GM18502 (cell line): ENCODE measurements around the gene SCGB1C2.
"Not testable (repeated sequence)": the region's sequence is repeated elsewhere in the genome, so short reads cannot be mapped to it uniquely, and the experiment has no call there.

Source experiments
- ATAC-seq: cut with Tn5 transposase; IDR thresholded peaks from one replicate; pipeline ENCODE4 v1.9.1; 2021; ENCODE audit warnings: mild to moderate bottlenecking; ENCODE audit not compliant: unreplicated experiment, poor library complexity

Gene SCGB1C2

DNA sequence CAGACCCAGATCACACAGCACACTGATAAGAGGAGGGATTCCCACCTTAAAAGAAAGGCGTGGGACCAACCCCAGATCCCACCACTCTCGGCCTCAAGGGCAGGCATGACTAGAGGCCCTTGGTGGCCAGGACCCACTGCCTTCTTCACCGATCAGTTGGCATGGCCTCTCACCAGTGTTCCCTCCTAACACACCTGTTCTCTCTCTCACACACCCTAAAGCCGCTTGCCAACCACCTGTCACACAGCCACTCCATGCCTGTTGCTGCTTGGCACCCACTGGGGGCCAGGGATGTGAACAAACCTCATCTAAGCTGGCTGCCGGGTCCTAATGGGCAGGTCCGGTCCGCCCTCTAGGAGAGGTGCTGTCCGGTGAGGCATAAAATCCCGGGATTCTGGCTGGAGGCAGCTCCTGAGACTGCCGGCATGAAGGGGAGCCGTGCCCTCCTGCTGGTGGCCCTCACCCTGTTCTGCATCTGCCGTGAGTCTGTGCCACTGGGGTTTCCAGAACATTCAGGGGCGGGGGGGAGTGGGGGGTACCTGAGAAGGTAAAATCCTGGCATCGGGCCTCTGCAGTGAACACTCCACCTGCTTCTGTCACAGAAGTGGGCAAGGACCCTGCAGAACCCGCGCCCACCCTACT is at the start of gene SCGB1C2:
Gene SCGB1C2 (plus strand): TSS at position 404 of the 642 bp plus-strand sequence. CDS start 22 bp downstream, at position 426.
- not testable (repeated sequence) for ATAC-seq

DNA sequence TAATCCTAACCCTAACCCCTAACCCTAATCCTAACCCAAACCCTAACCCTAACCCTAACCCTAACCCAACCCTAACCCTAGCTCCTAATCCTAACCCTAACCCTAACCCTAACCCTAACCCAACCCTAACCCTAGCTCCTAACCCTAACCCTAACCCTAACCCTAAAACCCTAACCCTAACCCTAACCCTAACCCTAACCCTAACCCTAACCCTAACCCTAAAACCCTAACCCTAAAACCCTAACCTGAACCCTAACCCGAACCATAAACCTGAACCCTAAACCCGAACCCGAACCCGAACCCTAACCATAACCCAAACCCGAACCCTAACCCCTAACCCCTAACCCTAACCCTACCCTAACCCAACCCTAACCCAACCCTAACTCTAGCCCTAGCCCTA is 24.3 kb upstream of the SCGB1C2 start:
- not testable (repeated sequence) for ATAC-seq

DNA sequence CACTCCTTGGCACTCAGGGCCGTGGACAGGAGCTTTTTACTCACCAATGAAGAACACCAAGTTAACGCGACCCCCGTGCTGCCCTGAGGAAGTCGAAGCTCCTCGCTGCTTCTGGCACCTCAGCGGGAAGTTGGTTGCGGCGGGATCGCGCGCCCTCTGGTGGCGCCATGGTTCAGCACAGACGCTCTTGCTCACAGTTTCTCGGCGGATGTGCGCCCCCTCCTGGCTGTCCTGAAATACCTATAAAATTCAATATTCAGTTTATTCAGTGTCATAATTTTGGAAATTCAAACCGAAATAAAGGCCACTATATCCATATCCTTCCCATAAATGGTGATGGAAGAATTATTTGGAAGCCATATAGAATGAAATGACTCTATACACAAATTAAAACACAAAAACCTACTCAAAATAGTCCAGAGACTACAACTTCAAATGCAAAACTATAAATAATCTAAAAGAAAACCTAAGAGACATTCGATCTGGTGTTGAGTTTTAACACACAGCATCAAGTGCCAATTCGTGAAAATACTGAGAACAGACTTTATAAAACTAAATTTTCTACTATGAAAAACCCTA is 18.9 kb upstream of the SCGB1C2 start:
- ATAC-seq: not testable (repeated sequence)

DNA sequence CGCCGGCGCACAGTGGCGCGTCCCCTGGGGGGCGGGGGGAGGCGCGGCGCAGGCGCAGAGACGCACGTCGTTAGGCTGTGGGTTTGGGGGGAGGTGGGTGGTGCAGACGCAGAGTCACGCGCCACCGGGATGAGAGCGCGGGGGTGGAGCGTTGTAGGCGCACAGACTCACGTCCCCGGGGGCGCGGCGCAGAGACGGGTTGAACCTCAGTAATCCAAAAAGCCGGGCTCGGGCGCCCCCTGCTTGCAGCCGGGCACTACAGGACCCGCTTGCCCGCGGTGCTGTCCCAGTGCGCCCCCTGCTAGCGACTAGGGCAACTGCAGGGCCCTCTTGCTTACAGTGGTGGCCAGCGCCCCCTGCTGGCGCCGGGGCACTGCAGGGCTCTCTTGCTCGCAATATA is 3.4 kb upstream of the SCGB1C2 start:
- not testable (repeated sequence) for ATAC-seq

DNA sequence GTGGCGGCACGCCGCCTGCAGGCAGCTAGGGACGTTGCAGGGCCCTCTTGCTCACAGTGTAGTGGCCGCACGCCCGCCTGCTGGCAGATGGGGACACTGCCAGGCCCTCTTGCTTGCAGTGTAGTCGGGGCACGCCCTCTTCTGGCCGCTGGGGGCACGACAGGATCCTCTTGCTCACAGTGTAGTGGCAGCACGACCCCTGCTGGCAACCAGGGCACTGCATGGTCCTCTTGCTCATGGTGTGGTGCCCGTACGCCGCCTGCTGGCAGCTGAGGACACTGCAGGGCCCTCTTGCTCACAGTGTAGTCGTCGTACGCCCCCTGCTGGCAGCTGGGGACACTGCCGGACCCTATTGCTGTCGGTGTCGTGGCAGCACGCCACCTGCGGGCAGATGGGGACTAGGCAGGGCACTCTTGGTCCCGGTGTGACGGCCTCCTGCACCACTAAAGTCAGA is 3.0 kb upstream of the SCGB1C2 start:
- peak; percentile 89 for ATAC-seq

DNA sequence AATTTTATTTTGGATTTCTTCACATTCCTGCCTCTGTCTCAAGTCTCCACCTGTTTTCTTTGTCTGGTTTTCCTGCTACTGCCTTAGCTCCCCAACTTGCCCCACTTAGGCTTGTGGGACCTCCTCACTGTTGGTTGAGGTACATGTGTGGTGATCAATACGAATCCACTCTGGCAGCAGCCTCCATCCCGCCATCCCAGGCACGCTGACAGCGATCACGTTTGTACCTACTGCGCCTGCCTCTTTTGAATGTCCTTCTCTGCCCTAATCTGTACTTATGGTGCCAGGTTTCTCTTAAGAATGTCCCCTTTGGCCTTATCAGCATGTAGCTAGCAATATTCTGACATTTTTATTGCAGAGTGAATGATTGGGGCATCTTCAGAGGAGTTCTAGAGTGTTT is 2.3 kb upstream of the SCGB1C2 start:
- not testable (repeated sequence) for ATAC-seq

DNA sequence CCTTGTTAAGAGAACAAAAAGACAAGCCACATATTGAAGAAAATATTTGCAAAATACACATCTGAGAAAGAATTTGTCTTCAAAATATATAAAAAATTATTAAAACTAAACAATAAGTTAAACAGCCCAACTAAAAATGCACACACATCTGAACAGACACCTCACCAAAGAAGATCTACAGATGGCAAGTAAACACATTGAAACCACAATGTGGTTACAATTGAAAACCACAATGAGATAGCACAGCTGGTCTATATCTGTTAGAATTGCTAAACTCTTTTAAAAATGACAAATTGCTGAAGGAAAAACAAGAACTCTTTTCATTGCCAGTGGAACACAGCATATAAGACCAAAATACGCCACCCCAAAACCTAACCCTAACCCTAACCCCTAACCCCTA is 1.5 kb upstream of the SCGB1C2 start:
- ATAC-seq: not testable (repeated sequence)

DNA sequence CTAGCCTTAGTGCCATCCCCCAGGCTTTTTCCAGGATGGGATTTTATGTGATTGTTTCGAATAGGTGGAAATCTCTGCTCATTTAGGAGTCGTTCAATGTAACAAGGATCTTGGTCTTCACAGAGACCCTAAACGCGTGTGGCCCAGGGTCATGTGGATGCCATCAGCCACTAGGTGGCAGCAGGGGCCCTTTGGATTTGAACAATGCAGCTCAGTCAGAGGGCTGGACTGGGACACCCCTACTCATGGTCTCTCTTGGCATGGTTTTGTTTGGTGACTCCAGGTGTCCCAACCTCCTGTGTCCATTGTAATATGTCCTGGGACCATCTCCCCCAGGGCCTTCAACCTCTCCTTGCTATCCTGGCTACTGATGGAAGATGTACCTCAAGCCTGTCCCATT is 838 bp upstream of the SCGB1C2 start:
- peak; percentile 56 for ATAC-seq

DNA sequence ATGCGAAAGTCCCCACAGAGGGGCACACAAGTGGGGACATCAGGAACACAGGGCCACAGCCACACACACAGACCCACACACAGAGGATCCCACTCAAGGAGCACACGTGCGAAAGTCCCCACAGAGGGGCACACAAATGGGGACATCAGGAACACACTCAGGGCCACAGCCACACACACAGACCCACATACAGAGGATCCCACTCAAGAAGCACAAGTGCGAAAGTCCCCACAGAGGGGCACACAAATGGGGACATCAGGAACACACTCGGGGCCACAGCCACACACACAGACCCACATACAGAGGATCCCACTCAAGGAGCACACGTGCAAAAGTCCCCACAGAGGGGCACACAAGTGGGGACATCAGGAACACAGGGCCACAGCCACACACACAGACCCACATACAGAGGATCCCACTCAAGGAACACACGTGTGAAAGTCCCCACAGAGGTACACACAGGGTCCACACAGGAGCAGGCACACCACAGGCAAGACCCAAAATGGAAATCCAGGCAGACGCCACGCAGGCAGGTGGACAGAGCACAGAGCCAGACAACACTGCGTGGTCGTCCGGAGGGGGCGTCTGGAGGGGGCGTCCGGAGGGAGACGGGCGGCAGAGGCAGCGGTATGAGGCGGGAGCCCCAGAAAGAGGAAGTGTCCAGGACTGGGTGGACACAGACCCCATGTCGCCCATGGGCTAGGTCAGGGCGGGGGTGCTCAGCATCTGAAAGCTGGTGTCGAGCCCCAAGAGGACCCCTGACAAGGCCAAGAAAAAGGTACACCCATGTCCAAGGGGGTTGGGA is 2.2 kb downstream of the SCGB1C2 start:
- not testable (repeated sequence) for ATAC-seq

DNA sequence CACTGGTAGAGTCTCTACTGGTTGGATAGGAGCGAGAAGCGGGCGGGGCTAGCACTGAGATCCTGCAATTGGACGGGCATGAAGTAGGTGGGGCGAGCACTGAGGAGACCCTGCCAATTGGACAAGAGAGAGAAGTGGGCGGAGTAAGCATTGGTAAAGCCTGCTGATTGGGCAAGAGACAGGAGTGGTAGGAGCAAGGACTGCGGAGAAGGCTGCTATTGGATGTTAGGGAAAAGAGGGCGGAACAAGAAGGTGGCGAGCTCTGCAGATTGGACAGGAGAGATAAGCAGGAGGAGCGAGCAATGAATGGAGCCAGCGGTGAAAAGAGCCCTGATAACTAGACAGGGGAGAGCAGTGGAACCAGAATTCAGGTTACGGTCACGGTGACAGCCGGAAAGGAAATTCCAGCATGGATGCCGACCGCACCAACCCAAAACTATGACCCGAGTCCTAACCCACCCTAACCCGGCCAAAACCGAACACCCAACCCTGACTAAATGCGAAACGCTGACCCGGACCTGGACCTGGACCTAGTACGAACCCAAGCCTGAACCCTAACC is 4.8 kb downstream of the SCGB1C2 start:
- no peak for ATAC-seq

DNA sequence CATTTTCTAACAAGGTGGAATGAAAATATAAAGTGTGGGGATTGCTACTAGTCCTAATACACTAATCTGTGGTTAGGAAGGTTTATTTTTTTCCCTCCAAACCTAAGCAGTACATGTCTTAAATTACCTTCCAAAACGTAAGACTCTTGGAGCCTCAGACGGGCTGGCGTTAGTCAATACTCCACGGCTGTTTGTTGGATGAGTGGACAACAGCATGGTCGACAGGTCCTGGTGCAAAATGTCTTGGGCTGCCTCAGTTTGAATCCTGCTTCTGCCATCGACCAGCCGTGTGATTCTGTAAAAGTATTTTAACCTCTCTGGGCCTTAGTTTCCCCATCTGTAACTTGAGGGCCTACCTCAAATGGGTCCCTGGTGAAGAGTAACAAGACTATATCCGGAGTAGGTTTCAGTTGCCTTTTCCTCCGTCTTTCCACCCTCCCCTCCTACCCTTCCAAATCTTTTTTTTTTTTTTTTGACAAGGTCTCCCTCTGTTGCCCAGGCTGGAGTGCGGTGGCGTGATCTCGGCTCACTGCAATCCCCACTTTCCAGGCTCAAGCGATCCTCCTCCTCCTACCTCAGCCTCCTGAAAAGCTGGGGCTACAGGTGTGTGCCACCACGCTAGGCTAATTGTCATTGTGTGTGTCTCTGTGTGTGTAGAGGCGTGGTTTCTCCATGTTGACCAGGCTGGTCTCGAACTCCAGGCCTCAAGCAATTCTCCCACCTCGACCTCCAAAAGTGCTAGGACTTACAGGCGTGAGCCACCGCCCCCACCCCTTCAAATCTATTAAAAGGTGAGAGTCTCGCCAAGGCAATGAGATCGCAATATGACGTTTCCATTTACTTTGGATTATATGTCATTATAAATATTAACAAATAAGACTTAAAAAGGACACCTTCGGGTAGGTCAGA is 5.8 kb downstream of the SCGB1C2 start:
- no peak for ATAC-seq

DNA sequence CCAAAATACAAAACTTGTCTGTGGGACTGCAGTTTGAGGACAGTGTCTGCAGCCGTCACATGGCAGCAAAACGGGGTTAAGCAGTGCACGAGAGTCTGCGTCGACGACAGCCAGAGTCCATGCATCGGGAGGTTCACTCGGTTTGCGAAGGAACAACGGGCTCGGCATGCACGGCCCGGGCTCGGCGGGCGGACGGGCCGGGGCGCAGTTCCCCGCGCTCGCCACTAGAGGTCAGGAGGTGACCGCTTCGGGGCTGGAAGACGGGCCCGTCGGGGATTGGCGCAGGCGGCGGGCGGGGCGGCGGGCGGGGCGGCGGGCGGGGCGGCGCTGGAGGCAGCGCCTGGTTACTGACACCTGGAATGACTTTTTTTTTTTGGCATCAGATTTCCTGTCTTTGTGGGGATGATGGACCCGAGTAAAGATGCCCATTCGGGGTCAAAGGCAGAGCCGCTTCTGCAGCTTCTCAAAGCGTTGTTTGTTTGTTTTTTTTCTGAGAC is 6.5 kb downstream of the SCGB1C2 start:
- no peak for ATAC-seq

DNA sequence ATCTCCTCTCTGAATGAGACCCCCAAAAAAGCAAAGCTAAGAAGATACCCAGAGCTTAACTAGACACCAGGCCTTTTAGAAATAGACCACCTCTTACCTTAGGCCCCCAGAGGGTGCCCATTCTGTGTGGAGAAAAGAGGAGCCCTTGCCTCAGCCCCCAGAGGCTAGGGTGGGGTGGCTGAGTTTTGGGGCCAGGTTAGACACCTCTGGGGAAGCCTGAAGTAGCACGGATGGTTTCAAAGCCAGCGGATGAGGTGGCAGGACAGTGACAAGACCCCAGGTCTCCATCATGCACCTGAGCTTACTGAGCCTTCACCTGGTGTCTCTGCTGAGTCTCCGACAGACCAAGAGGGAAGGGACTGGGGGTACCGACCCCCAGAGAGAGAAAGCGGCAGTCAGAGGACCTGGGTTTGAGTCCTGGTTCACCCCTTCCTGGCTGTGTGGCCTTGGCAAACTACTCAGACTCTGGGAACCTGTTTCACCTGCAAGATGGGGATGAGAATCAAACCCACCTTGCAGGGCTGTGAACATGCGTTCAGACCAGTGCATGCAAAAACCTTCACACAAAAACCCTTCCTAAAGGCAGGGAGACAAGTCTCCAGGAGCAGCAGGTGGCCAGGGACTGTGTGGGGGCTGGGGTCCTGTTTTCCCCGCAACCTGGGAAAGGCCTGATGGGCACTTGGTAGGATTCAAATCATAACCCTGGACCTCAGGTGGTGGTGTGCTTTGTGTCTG is 7.7 kb downstream of the SCGB1C2 start:
- ATAC-seq: no peak

DNA sequence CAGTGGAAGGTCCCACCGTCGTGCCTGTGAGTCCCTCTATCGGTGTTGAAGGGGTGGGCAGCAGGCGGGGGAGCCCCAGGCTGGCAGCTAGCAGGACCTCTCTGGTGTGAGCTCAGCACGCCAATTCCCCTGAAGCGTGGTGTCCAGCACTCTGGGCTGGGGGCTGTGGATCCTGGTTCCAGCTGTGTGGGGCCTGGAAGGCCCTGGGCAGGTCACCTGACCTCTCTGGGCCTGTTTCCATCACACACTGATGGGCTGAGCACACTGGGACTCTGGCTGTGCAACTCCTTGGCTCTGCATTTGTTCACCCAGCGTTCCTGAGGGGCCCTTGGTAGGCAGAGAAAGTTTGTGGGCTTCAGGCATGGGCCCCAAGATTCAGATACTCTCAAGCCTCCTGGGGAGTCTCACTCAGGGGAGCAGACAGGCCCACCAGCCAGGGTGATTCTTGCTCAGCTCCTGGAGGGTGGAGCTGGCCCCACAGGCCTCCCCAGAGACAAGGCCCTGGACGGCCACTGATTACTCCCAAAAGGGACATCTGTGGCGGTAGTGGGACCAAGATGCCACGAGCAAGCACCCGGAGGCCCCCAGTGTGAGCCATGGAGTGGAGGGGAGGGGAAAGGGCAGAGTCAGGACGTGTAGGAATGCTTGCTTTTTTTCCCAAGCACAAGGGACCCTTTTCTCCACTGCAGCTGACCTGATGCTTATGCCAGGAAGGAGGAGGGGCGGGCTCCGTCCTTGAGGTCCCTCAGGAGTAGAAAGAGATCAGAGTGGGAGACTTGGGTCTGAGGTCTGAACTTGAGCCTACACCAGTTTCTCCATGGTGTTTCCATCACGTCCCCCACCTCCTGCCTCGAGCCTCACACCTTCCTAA is 8.5 kb downstream of the SCGB1C2 start:
- no peak for ATAC-seq

DNA sequence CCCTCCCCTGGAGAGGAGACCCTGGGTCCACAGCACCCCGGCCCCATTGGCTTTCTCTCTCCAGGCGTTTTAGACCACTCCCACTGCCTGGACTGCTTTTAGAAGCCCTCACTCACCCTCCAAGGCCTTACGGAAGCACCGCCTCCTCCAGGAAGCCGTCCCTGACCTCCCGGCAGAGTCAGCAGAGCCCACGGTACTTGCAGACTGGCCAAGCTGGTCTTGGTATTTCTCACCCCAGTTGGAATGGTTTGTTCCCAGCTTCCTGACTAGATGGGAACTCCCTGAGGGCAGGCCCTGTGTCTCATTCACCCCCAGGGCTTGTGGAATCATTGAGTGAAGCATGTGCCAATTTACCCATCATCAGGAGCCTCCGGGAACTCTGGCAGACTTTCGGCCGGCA is 9.2 kb downstream of the SCGB1C2 start:
- no peak for ATAC-seq

DNA sequence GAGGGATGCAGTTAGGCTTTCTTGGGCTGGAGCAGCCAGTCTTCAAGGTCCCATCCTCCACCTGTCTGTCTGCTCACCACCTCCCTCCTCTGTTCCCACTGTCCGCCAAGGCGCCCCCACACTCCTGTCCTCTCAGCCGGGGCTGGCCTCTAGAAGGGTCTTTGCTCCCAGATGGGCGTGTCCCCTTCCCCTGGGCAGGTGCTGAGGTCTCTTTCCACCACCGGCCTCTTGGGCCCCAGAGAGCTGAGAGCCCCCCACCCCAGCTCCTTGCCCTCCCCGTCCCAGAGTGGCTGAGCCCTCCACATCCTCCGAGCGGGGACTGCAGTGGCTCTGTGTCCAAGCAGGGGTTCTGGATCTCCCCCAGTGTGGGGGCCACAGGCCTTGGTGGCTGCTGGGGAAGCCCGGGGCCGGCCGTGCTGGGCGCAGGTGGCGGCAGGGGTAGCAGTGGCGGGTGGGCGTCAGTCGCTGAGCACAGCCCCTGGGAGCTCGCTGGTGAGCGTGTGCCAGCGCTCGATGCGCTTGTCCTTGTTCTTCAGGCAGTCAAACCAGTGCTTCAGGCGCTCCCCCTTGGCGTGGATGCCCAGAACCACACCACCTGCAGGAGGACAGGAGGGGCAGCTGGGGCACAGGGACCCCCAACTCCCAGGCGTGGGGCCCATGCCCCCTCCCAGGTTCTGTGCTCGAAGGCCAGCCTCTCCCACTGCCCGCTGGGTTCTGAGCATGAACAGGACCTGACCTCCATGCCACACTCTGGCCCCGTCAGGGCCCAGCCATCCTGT is 9.8 kb downstream of the SCGB1C2 start:
- ATAC-seq: no peak
